ENCODE data around the gene PALM3. TPM values are rescaled to one million over a fixed set of nuclear protein-coding genes. Genes with fewer than 3 reads are reported as not detected.
A peak's percentile ranks its signal among the peaks of the same experiment; 100 is the strongest.

PALM3 gene
- total RNA-seq, 1 donor: under 0.01 TPM

DNA sequence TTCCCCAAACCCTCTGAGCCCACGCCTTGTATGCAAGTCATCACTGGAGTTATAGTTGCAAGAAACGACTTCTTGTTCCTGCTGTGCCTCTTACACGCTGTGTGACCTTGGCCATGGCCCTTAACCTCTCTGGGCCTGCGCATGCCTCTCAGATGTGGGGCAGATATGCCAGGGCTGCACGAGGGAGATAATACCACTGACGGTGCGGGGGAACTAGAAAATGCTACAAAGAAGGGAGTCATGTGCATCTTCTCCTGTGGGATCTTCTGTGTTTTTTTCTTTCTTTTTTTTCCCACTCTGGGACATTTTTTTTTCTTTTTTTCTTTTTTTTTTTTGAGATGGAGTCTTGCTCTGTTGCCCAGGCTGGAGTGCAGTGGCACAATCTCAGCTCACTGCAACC is 33.0 kb upstream of the PALM3 start:
- no peak overlapping the region for H3K4me3 ChIP-seq (ENCODE audit: low read depth, low read length)
- DNase-seq (ENCODE audit: low read depth): no peak
- TF ChIP-seq, protein P1, sequence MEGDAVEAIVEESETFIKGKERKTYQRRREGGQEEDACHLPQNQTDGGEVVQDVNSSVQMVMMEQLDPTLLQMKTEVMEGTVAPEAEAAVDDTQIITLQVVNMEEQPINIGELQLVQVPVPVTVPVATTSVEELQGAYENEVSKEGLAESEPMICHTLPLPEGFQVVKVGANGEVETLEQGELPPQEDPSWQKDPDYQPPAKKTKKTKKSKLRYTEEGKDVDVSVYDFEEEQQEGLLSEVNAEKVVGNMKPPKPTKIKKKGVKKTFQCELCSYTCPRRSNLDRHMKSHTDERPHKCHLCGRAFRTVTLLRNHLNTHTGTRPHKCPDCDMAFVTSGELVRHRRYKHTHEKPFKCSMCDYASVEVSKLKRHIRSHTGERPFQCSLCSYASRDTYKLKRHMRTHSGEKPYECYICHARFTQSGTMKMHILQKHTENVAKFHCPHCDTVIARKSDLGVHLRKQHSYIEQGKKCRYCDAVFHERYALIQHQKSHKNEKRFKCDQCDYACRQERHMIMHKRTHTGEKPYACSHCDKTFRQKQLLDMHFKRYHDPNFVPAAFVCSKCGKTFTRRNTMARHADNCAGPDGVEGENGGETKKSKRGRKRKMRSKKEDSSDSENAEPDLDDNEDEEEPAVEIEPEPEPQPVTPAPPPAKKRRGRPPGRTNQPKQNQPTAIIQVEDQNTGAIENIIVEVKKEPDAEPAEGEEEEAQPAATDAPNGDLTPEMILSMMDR (IDR thresholded peaks at IDR 0.05; ENCODE audit: insufficient read depth, low read depth, low read length): no peak

DNA sequence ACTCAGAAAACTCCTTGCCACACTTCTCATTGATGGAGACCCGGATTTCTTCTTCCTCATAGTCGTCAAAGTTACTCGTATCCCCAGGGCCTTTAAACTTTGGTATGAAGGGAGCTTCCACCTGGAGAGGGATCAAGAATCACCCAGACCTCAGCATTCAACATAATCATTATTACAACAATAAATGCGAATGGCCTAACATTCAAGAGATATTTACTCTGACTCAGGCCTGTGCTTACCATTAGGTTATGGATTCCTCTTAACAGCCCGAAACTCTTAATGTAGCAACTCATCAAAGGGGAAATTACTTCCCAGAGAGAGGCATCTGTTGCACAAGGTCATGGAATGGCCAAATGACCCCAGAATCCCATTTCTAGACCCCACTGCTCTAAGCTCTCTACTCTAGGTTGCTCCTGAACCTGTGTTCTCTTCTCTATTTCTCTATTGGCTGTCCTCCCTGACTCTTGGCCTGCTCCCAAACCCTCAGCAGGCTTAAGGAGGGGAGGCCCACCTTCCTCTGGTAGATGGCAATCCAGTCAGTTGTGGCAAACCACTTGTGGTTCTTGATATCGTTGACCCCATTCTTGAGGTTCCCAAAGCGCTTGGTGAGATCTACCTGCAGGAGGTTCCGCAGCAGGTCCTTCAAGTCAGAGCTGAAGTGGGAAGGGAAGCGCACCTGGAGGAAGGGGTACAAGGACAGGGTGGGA is 31.4 kb upstream of the PALM3 start:
- TF ChIP-seq, protein P1 (IDR thresholded peaks at IDR 0.05; ENCODE audit: insufficient read depth, low read depth, low read length): no peak
- no peak overlapping the region for H3K4me3 ChIP-seq (ENCODE audit: low read depth, low read length)
- DNase-seq (ENCODE audit: low read depth): no peak

DNA sequence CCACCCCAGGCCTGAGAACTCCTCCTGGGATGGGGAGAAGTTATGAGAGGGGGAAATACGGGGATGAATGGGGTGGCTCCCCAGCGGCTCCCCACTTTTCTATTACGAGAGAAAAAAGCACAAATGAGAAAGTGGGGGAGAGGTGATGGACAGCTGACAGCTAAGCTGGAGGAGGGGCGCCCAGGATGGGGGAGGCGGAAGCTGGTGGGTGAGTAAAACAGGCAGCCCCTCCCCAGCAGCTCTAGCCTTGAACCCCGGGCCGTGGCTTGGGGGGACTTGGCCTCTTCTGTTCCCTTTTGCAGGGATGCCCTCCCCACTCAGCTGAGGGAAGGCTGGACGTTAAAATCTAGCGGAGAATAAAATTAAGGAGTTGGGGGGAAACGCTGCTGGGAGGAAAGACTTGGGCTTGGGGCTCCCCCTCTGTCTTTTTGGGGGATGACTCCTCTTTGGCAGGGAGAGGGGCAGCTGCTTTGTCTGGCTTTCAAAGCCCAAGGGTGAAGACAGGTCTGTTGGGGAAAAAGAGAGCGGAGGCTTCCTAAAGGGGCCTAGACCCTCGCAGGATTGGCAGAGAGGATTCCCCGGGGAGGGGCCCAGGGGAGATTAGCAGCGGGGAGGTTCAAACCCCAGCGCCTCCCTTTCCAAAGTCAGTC is 30.1 kb upstream of the PALM3 start:
- DNase-seq (ENCODE audit: low read depth): no peak
- TF ChIP-seq, protein P1 (IDR thresholded peaks at IDR 0.05; ENCODE audit: insufficient read depth, low read depth, low read length): peak; percentile 2
- peak overlapping the region; percentile 83 for H3K4me3 ChIP-seq (ENCODE audit: low read depth, low read length)

DNA sequence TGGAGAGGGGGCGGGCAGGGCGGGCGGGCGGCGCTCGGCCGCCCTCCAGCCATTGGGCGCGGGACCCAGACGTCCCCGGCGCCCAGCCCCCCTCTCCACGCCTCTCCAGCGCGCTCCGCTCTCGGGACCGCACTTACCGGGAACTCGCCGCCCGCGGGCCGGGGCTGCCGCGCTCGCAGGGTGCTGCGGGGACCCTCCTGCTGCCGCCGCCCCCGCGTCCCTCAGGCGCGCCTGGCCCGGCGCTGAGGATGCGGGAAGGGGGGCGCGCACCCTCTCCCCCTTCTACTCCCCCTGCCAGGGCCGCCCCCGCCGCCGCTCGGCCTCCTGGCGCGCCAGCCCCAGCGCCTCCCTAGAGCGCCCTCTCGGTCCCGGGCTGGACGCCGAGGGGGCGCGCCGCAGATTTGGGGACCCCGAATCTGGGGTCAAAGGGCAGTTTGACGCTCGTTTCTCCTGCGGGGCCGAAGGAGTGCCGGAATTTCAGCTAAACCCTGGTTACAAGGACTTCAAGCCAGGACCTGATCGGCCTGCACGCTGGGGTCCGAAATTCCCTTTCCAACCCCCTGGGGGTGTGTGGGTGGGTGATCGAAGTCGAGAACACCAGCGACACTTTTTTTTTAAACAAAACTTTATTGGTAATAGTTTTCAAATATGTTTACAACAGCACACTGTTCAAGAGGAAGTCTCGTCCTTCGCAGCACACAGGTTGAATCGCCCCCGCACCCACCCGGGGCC is 29.4 kb upstream of the PALM3 start:
- DNase-seq (ENCODE audit: low read depth): peak; percentile 59
- H3K4me3 ChIP-seq (ENCODE audit: low read depth, low read length): peak overlapping the region; percentile 83
- TF ChIP-seq, protein P1 (IDR thresholded peaks at IDR 0.05; ENCODE audit: insufficient read depth, low read depth, low read length): peak; percentile 23

DNA sequence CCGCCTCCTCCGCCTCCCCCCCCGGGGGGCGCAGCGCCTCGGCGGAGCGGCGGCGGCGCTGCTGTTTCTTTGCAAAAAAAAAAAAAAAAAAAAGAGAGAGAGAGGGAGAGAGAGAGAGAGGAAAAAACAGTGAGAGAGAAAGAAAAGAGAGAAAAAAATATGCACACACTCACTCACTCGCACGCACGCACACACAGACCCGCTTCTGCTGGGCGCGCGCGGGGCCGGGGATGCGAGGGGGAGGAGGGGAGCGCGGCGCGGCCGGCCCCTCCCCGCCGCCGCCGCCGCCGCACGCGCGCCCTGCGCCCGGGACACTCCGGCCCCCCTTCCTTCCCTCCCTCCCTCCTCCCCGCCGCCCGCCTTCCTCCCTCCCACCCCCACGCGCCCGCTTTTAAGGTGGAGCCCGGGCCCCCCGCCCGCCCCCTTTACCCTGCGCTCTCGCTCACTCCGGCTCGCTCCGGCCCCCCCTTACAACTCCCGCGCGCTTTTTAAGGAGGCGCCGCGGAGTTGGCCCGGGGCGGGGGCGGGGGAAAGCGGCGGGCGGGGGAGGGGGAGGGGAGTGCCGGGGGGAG is 28.7 kb upstream of the PALM3 start, which contains the start of gene SAMD1:
TSS of gene SAMD1 (minus strand) at position 243 of the 572 bp plus-strand sequence.
- TF ChIP-seq, protein P1 (IDR thresholded peaks at IDR 0.05; ENCODE audit: insufficient read depth, low read depth, low read length): no peak
- peak within 1 kb of the TSS; percentile 83 for H3K4me3 ChIP-seq (ENCODE audit: low read depth, low read length)
- peak; percentile 97 for DNase-seq (ENCODE audit: low read depth)

DNA sequence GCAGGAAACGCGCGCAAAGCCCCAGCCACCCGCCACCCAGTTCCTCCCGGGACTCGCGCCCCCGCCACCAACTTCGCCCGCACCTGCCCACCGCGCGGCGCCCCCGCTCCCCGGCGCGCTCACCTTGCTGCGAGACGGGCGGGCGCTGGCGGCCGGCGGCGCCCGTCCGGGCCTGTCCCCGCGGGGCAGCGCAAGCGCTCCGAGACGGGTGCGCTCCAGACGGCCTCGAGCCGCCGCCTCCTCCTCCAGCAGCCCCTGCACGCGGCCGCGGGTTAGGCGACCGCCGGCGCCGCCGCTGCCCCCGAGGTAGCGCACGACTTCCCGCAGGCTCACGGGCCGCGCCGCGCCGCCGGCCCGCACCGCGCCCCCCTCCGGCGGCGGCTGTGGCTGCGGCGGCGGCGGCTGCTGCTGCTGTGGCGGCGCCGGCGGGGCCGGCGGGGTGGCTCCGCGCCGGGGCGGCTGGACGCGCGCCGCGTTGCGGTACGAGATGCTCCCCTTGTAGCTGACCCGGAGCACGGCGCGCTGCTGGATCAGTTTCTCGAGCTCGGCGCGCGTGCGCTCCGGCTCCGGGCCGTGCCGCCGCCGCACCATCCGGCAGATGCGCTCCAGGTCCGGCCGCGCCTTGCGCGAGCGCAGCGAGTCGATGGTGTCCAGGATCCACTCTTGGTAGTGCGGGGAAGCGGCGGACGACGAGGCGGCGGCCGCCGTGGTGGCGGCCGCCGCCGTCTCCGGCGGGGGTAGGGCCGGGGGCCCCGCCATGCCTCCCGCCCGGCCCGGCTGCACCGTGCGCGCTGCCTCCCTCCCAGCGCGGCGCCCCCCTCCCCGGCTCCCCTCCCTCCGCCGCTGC is 28.0 kb upstream of the PALM3 start:
- peak overlapping the region; percentile 66 for H3K4me3 ChIP-seq (ENCODE audit: low read depth, low read length)
- DNase-seq (ENCODE audit: low read depth): peak; percentile 73
- TF ChIP-seq, protein P1 (IDR thresholded peaks at IDR 0.05; ENCODE audit: insufficient read depth, low read depth, low read length): no peak

All from fibroblast of villous mesenchyme (primary cell).